ENCODE data around the gene NEDD9. TPM values are rescaled to one million over a fixed set of nuclear protein-coding genes. Genes with fewer than 3 reads are reported as not detected.

Gene NEDD9
- polyA plus RNA-seq, 3 donors = 18.2 to 35.9 (median 33.0) TPM

- peaks cover 0 to 2% (median 2%) of the 10 kb centered on the region in 3 donors for H3K27me3 Mint-ChIP-seq (ENCODE audit: low read depth in 3 of 3)
- H3K27ac Mint-ChIP-seq = no peak overlapping the region
- Histone ChIP-seq H3K9ac (ENCODE audit: insufficient read depth, low read length, poor library complexity, severe bottlenecking) (no peak overlapping the region), H3K4me3 (replicated peaks in 1 of 3; ENCODE audit: low read depth in 2 of 3, low read length in 3 of 3) (no peak overlapping the region), H3K4me2 (replicated peaks; ENCODE audit: extremely low read depth, low read length, poor library complexity, severe bottlenecking) (no peak overlapping the region), H3K27me3 (ENCODE audit: control insufficient read depth in 2 of 2, insufficient read depth in 2 of 2, low read length in 2 of 2) (no peaks in the 10 kb centered on the region), H3K9me3 (replicated peaks in 1 of 2; ENCODE audit: control insufficient read depth in 1 of 2, insufficient read depth in 1 of 2, low read length in 2 of 2) (no peaks in the 10 kb centered on the region), H3K36me3 (replicated peaks in 1 of 2; ENCODE audit: control insufficient read depth in 1 of 2, insufficient read depth in 2 of 2, low read length in 2 of 2) (no peaks in the 10 kb centered on the region), H3K79me2 (ENCODE audit: insufficient read depth, low read length) (no peaks in the 10 kb centered on the region), H4K20me1 (ENCODE audit: insufficient read depth, low read length) (no peaks in the 10 kb centered on the region), H2AFZ (ENCODE audit: insufficient read depth, low read depth, low read length, poor library complexity, severe bottlenecking) (no peak overlapping the region), H3K27ac (ENCODE audit: low read depth in 1 of 2, low read length in 2 of 2) (no peak overlapping the region), H3K4me1 (ENCODE audit: control insufficient read depth in 1 of 2, insufficient read depth in 2 of 2, low read length in 2 of 2) (peaks cover 0 to 9% of the 10 kb centered on the region in 2 donors)
- no peak overlapping the region for H3K4me3 Mint-ChIP-seq
- no CpG with 5 or more reads among the region's 1 CpG for WGBS (ENCODE audit: insufficient coverage)
- peaks cover 0 to 3% (median 0%) of the 10 kb centered on the region in 7 donors for H3K9me3 Mint-ChIP-seq
- no peak for TF ChIP-seq CTCF (IDR thresholded peaks at IDR 0.05)
- H3K36me3 Mint-ChIP-seq = no peaks in the 10 kb centered on the region
- intact Hi-C loops (cut with micrococcal nuclease) = no loop called here
- DNase-seq = no peak
- peaks cover 8% of the 10 kb centered on the region for H3K4me1 Mint-ChIP-seq
Measured at GRCh38 chr6:11160199-11160598, 72.3 kb downstream of the NEDD9 start.

- intact Hi-C loops (cut with micrococcal nuclease) = no loop called here
- TF ChIP-seq CTCF (IDR thresholded peaks at IDR 0.05) = no peak
- Mint-ChIP-seq H3K27ac (no peak overlapping the region), H3K4me3 (no peak overlapping the region), H3K36me3 (no peaks in the 10 kb centered on the region), H3K9me3 (peaks cover 0 to 3% (median 0%) of the 10 kb centered on the region in 7 donors), H3K27me3 (ENCODE audit: low read depth in 3 of 3) (peaks cover 0 to 4% (median 1%) of the 10 kb centered on the region in 3 donors), H3K4me1 (peaks cover 17% of the 10 kb centered on the region)
- H3K4me3 ChIP-seq (replicated peaks in 1 of 3; ENCODE audit: low read depth in 2 of 3, low read length in 3 of 3) = no peak overlapping the region
- no peaks in the 10 kb centered on the region for H4K20me1 ChIP-seq (ENCODE audit: insufficient read depth, low read length)
- H2AFZ ChIP-seq (ENCODE audit: insufficient read depth, low read depth, low read length, poor library complexity, severe bottlenecking) = no peak overlapping the region
- no peak overlapping the region for H3K9ac ChIP-seq (ENCODE audit: insufficient read depth, low read length, poor library complexity, severe bottlenecking)
- no peak overlapping the region for H3K4me2 ChIP-seq (replicated peaks; ENCODE audit: extremely low read depth, low read length, poor library complexity, severe bottlenecking)
- no peaks in the 10 kb centered on the region for H3K79me2 ChIP-seq (ENCODE audit: insufficient read depth, low read length)
- H3K4me1 ChIP-seq (ENCODE audit: control insufficient read depth in 1 of 2, insufficient read depth in 2 of 2, low read length in 2 of 2) = peaks cover 0 to 9% of the 10 kb centered on the region in 2 donors
- no peaks in the 10 kb centered on the region for H3K36me3 ChIP-seq (replicated peaks in 1 of 2; ENCODE audit: control insufficient read depth in 1 of 2, insufficient read depth in 2 of 2, low read length in 2 of 2)
- no peaks in the 10 kb centered on the region for H3K27me3 ChIP-seq (ENCODE audit: control insufficient read depth in 2 of 2, insufficient read depth in 2 of 2, low read length in 2 of 2)
- DNase-seq = no peak
- no peaks in the 10 kb centered on the region for H3K9me3 ChIP-seq (replicated peaks in 1 of 2; ENCODE audit: control insufficient read depth in 1 of 2, insufficient read depth in 1 of 2, low read length in 2 of 2)
- H3K27ac ChIP-seq (ENCODE audit: low read depth in 1 of 2, low read length in 2 of 2) = no peak overlapping the region
Measured at GRCh38 chr6:11155589-11155988, 76.9 kb downstream of the NEDD9 start.

Measured in CD14-positive monocyte (primary cell).